IMR-90 (cell line): ENCODE results near the gene MAPKAPK2. TPM values are rescaled to one million over a fixed set of nuclear protein-coding genes. Genes with fewer than 3 reads are reported as not detected.

Experiments
- ATAC-seq: fragments of 200-7000 bp; cut with Tn5 transposase; 2 replicates; pipeline ENCODE4 v1.9.1; 2020; ENCODE audit warnings: low read depth, mild to moderate bottlenecking, moderate library complexity
- BruUV-seq: library from RNA; stranded (reverse); fragments of 400-500 nt; replicated peaks from 2 replicates; lab custom pipeline; 2021; lab: Mats Ljungman, UMichigan
- CTCF ChIA-PET: fragments of 300-600 bp; formaldehyde crosslinking; extraction: SDS; loops from one replicate; lab custom pipeline; 2021; ENCODE audit warnings: antibody characterized with exemption; lab: Yijun Ruan, JAX
- POLR2A ChIA-PET: fragments of 300-600 bp; sonication (Branson Sonifier 250); formaldehyde crosslinking; loops from one replicate; lab custom pipeline; 2022; ENCODE audit warnings: antibody characterized with exemption; ENCODE audit not compliant: unreplicated experiment; lab: Charles Lee
- DNase-seq: peaks from one replicate; pipeline ENCODE4 v3.0.0; 2013
- H2AFZ ChIP-seq: replicated peaks from 2 replicates; pipeline ENCODE3; 2013; ENCODE audit warnings: low read length, mild to moderate bottlenecking; ENCODE audit not compliant: poor library complexity
- H2AK5ac ChIP-seq: 2 replicates; pipeline ENCODE4 v1.6.1; 2013; ENCODE audit warnings: low read depth, low read length, inconsistent platforms
- H2AK9ac ChIP-seq: replicated peaks from 2 replicates; pipeline ENCODE3; 2013; ENCODE audit warnings: mild to moderate bottlenecking, low read depth, low read length, moderate library complexity; ENCODE audit not compliant: poor library complexity
- H2BK120ac ChIP-seq: 2 replicates; pipeline ENCODE4 v1.6.1; 2013; ENCODE audit warnings: low read depth, low read length, inconsistent platforms
- H2BK15ac ChIP-seq: 3 replicates; pipeline ENCODE4 v1.6.1; 2013; ENCODE audit warnings: low read depth, low read length, inconsistent platforms
- H2BK20ac ChIP-seq: 2 replicates; pipeline ENCODE4 v1.6.1; 2013; ENCODE audit warnings: low read depth, mild to moderate bottlenecking, inconsistent platforms, low read length, moderate library complexity
- H2BK5ac ChIP-seq: 2 replicates; pipeline ENCODE4 v1.6.1; 2013; ENCODE audit warnings: mild to moderate bottlenecking, low read depth, low read length, inconsistent platforms; ENCODE audit not compliant: poor library complexity, severe bottlenecking
- H3K14ac ChIP-seq: replicated peaks from 2 replicates; pipeline ENCODE4 v1.6.1; 2013; ENCODE audit warnings: low read depth, low read length, inconsistent platforms
- H3K18ac ChIP-seq: 2 replicates; pipeline ENCODE4 v1.6.1; 2013; ENCODE audit warnings: low read depth, low read length, control low read depth
- H3K23ac ChIP-seq: 2 replicates; pipeline ENCODE4 v1.6.1; 2013; ENCODE audit warnings: low read depth, low read length, inconsistent platforms
- H3K27ac ChIP-seq: 2 replicates; pipeline ENCODE4 v1.5.1; 2013; ENCODE audit warnings: mild to moderate bottlenecking, control low read depth, low read length; ENCODE audit not compliant: insufficient read depth
- H3K27me3 ChIP-seq: 2 replicates; pipeline ENCODE4 v1.6.1; 2013; ENCODE audit warnings: low read length; ENCODE audit not compliant: control insufficient read depth, insufficient read depth
- H3K36me3 ChIP-seq: 2 replicates; pipeline ENCODE4 v1.6.1; 2013; ENCODE audit warnings: low read length, mixed read lengths; ENCODE audit not compliant: control insufficient read depth, insufficient read depth
- H3K4ac ChIP-seq: 2 replicates; pipeline ENCODE4 v1.6.1; 2013; ENCODE audit warnings: low read depth, low read length, inconsistent platforms
- H3K4me1 ChIP-seq: 2 replicates; pipeline ENCODE4 v1.6.1; 2013; ENCODE audit warnings: low read length, mixed read lengths; ENCODE audit not compliant: control insufficient read depth, insufficient read depth
- H3K4me2 ChIP-seq: 2 replicates; pipeline ENCODE4 v1.6.1; 2013; ENCODE audit warnings: low read depth, mild to moderate bottlenecking, control low read depth, low read length, moderate library complexity
- H3K4me3 ChIP-seq: 2 replicates; pipeline ENCODE4 v1.5.1; 2013; ENCODE audit warnings: low read depth, mild to moderate bottlenecking, control low read depth, low read length, moderate library complexity; ENCODE audit not compliant: insufficient read depth
- H3K56ac ChIP-seq: 2 replicates; pipeline ENCODE4 v1.6.1; 2013; ENCODE audit warnings: low read length, inconsistent platforms; ENCODE audit not compliant: insufficient read depth; ENCODE audit errors: extremely low read depth
- H3K79me1 ChIP-seq, 2 experiments: 2 replicates each; pipeline ENCODE4 v1.6.1; 2013; ENCODE audit warnings: low read length in 2 of 2, inconsistent platforms in 1 of 2, low read depth in 1 of 2
- H3K9ac ChIP-seq: 2 replicates; pipeline ENCODE4 v1.6.1; 2013; ENCODE audit warnings: low read depth, low read length, control low read depth
- H3K9me1 ChIP-seq: 2 replicates; pipeline ENCODE4 v1.6.1; 2013; ENCODE audit warnings: low read length, inconsistent platforms; ENCODE audit not compliant: insufficient read depth
- H3K9me3 ChIP-seq: 2 replicates; pipeline ENCODE4 v1.6.1; 2013; ENCODE audit warnings: low read length; ENCODE audit not compliant: control insufficient read depth, insufficient read depth
- H4K20me1 ChIP-seq: 2 replicates; pipeline ENCODE4 v1.6.1; 2013; ENCODE audit warnings: low read length, inconsistent platforms; ENCODE audit not compliant: insufficient read depth
- H4K5ac ChIP-seq: 2 replicates; pipeline ENCODE4 v1.6.1; 2013; ENCODE audit warnings: mild to moderate bottlenecking, low read depth, low read length, control low read depth
- H4K8ac ChIP-seq, 2 experiments: 2 replicates each; pipeline ENCODE4 v1.6.1; 2013; ENCODE audit warnings: low read depth in 2 of 2, low read length in 2 of 2, control low read depth in 1 of 2, inconsistent platforms in 1 of 2
- H4K91ac ChIP-seq: 2 replicates; pipeline ENCODE4 v1.6.1; 2013; ENCODE audit warnings: low read depth, low read length, inconsistent platforms; ENCODE audit not compliant: insufficient read depth
- FOS ChIP-seq: fragments of 150-350 bp; IDR thresholded peaks from 2 replicates; pipeline ENCODE4 v1.6.1; 2016; ENCODE audit warnings: low read depth, low read length
- RAD21 ChIP-seq: IDR thresholded peaks from 2 replicates; pipeline ENCODE4 v1.6.1; 2012; ENCODE audit warnings: low read length, improper control_type of control experiment
- WGBS, 2 experiments: methylation state at CpG; one replicate each; pipeline versions ENCODE4 v1.1.5 to v1.1.7; 2013; ENCODE audit warnings: missing lambda C conversion rate in 2 of 2; ENCODE audit not compliant: insufficient read length in 1 of 2; ENCODE audit errors: extremely low coverage in 2 of 2; 5-methylcytosine and 5-hydroxymethylcytosine counted together
- dilution Hi-C: fragments of 300-500 bp; cut with HindIII; formaldehyde crosslinking; loops from one replicate; pipeline ENCODE4 v1.14.3; 2018; ENCODE audit warnings: low sequenced_read_pairs; ENCODE audit not compliant: unreplicated experiment
- in situ Hi-C: fragments of 300-500 bp; cut with MboI; formaldehyde crosslinking; loops from 3 replicates; pipeline ENCODE4 v1.14.3; 2019; ENCODE audit warnings: low sequenced_read_pairs, inconsistent platforms, mixed read lengths
- intact Hi-C: fragments of 100-400 bp; cut with micrococcal nuclease; formaldehyde crosslinking; loops from 2 replicates; pipeline ENCODE4 v1.10.0; 2022
- polyA plus RNA-seq, 3 experiments: library from polyadenylated mRNA; depleted of rRNA; stranded (reverse); fragments of >200 nt; gene quantifications; 2 replicates each; pipeline ENCODE4 v1.2.3, GENCODE V29; 2012; ENCODE audit warnings: low replicate concordance in 1 of 3
- total RNA-seq: library from RNA; depleted of rRNA; stranded (reverse); fragments of >200 nt; gene quantifications from 2 replicates; pipeline ENCODE4 v1.2.3, GENCODE V29; 2012

The MAPKAPK2 gene
- total and polyA plus RNA-seq, 2 of the 4 experiments (the other 2 are of a cell fraction): 56.5 to 66.4 TPM

- H2BK120ac ChIP-seq: no peak overlapping the region
- H3K9ac ChIP-seq: no peak overlapping the region
- TF ChIP-seq FOS: no peak
- no peak for TF ChIP-seq RAD21
- WGBS, 2 experiments: 75% methylated on average over 1 of the region's 2 CpGs; no CpG with 5 or more reads in 1 of the 2 experiments
- in situ Hi-C loops: no loop called here
- H2AK9ac ChIP-seq: no peak overlapping the region
- no peak overlapping the region for H2BK15ac ChIP-seq
- H4K91ac ChIP-seq: no peak overlapping the region
- H3K27ac ChIP-seq: no peak overlapping the region
- H3K4ac ChIP-seq: no peak overlapping the region
- intact Hi-C loops: no loop called here
- no peak for ATAC-seq
- ChIA-PET POLR2A (interaction anchor here (0.5 kb wide), 1 partner anchor 102 kb away, joined by 4 read pairs; no protein-coding TSS in a partner anchor), CTCF (no interaction called here)
- no peaks in the 10 kb centered on the region for H3K79me1 ChIP-seq
- H3K14ac ChIP-seq: no peak overlapping the region
- H4K5ac ChIP-seq: no peak overlapping the region
- BruUV-seq: no TSS peak
- H3K9me1 ChIP-seq: peaks cover 2% of the 10 kb centered on the region; the same call in 1 of the 2 replicates
- H3K23ac ChIP-seq: no peak overlapping the region
- dilution Hi-C loops: no loop called here
- no peak overlapping the region for H3K4me3 ChIP-seq
- no peaks in the 10 kb centered on the region for H4K20me1 ChIP-seq
- H3K9me3 ChIP-seq: no peaks in the 10 kb centered on the region
- no peak overlapping the region for H4K8ac ChIP-seq
- no peak overlapping the region for H2AFZ ChIP-seq
- H3K36me3 ChIP-seq: no peaks in the 10 kb centered on the region
- no peak overlapping the region for H3K18ac ChIP-seq
- no peak overlapping the region for H2BK20ac ChIP-seq
- H3K4me1 ChIP-seq: no peaks in the 10 kb centered on the region
- H2AK5ac ChIP-seq: no peak overlapping the region
- no peak overlapping the region for H2BK5ac ChIP-seq
- no peak for DNase-seq
- no peak overlapping the region for H3K56ac ChIP-seq
- no peak overlapping the region for H3K4me2 ChIP-seq
- H3K27me3 ChIP-seq: peaks cover 6% of the 10 kb centered on the region
Measured at GRCh38 chr1:206779638-206780037, 94.9 kb downstream of the MAPKAPK2 start.
